ENCODE results near the gene STAG1. TPM values are rescaled to one million over a fixed set of nuclear protein-coding genes. Genes with fewer than 3 reads are reported as not detected.
A peak's percentile ranks its signal among the peaks of the same experiment; 100 is the strongest.
"Not testable (repeated sequence)": the region's sequence is repeated elsewhere in the genome, so short reads cannot be mapped to it uniquely, and the experiment has no call there.

STAG1 gene
- polyA plus RNA-seq, 3 donors from 2014 or later, result 11.8 to 22.6 (median 14.6) TPM

DNA sequence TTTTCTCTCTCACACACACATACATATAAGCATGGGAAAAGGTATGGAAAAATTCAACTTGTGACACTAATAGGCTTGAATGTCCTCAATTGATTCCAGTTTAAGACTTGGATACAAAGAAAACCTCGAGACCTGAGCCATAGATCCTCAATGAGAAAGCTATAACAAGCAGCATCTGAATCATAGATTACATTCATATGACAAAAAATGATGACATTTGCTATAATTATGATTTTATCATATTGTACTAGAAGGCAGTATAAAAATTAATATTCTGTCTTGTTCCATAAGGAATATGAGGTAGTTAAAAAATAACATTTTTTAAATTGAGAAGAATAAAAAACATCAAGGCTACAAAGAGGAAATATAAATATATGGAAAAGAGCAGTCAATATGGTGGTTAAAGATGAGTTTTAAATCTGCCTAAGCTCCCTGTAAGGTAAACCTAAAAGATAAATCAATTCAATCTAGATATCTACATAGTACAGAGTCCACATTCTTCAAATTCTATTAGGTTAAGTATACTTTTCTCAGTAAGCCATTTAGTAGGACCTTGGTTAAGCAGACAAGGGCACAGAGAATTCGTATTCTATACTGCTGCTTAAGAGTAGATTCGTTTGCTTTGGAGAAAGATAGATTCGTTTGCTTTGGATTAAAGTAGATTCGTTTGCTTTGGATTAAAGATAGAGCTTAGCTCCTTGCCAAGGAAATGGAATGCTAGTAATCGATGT is 175.7 kb downstream of the STAG1 start:
- no peak overlapping the region for H3K27ac Mint-ChIP-seq
- no peak overlapping the region for H3K4me3 Mint-ChIP-seq
- H3K27me3 Mint-ChIP-seq (ENCODE audit: low read depth in 3 of 3), result peaks cover 0 to 3% (median 0%) of the 10 kb centered on the region in 3 donors
- H3K9me3 Mint-ChIP-seq, result peaks cover 0 to 2% (median 0%) of the 10 kb centered on the region in 6 donors
- no peak for DNase-seq
- H3K4me1 Mint-ChIP-seq, result peaks cover 9 to 10% of the 10 kb centered on the region in 2 donors
- peaks cover 0 to 6% (median 4%) of the 10 kb centered on the region in 3 donors for H3K36me3 Mint-ChIP-seq

DNA sequence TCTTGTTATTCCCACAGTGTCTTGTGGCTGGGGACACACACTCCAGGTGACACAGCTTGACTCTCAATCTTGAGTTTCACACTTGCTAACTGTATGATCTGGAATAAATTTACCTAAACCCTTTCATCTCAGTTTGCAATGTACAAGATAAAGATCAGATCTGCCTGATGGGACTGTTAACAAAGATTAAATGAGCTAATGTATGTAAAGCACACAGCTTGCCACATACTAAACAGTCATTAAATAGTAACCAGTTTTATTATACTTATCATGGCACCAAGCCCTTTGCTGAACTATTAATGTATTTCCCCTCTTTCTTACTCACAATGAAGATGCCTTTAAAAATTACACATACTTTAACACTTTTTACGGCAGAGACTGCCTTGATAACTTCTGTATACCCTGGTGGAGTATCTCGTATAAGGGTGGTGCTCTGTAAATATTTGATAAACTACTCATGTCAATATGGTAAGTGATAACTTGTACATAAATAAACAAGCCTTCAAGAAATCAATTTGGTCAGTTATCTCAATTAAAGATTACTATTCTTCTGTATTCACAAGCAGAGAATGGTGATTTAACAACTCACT is 184.5 kb downstream of the STAG1 start:
- no peak for DNase-seq
- Mint-ChIP-seq H3K4me1 (peaks cover 6 to 18% of the 10 kb centered on the region in 2 donors), H3K27ac (peak overlapping the region in 1 of 6 donors; percentile 60), H3K4me3 (no peak overlapping the region), H3K27me3 (ENCODE audit: low read depth in 3 of 3) (no peaks in the 10 kb centered on the region), H3K36me3 (peaks cover 6 to 22% (median 7%) of the 10 kb centered on the region in 3 donors), H3K9me3 (no peaks in the 10 kb centered on the region)

GRCh38 chr3:136564962-136565361 is 187.2 kb downstream of the STAG1 start:
- peaks cover 5 to 12% (median 7%) of the 10 kb centered on the region in 3 donors for H3K36me3 Mint-ChIP-seq
- not testable (repeated sequence) for H3K4me3 Mint-ChIP-seq; H3K27me3 Mint-ChIP-seq (ENCODE audit: low read depth in 3 of 3); H3K4me1 Mint-ChIP-seq; H3K27ac Mint-ChIP-seq; H3K9me3 Mint-ChIP-seq; DNase-seq

DNA sequence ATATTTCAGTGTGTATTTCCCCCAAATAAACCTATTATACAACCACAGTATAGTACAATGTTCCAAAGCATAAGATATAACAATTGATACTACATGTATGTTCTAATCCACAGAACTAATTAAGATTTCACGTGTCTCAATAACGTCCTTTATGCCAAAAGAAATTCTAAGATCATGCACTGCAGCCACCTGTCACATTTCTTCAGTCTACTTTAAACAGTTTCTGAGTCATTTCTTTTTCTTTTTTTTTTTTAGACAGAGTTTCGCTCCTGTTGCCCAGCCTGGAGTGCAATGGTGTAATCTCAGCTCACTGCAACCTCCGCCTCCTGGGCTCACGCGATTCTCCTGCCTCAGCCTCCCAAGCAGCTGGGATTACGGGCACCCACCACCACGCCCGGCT is 190.2 kb downstream of the STAG1 start:
- H3K4me1 Mint-ChIP-seq, result peaks cover 5 to 19% of the 10 kb centered on the region in 2 donors
- no peaks in the 10 kb centered on the region for H3K9me3 Mint-ChIP-seq
- H3K36me3 Mint-ChIP-seq, result peaks cover 0 to 12% (median 5%) of the 10 kb centered on the region in 3 donors
- H3K4me3 Mint-ChIP-seq, result no peak overlapping the region
- H3K27me3 Mint-ChIP-seq (ENCODE audit: low read depth in 3 of 3), result no peaks in the 10 kb centered on the region
- DNase-seq, result no peak
- H3K27ac Mint-ChIP-seq, result peak overlapping the region in 1 of 6 donors; percentile 47

DNA sequence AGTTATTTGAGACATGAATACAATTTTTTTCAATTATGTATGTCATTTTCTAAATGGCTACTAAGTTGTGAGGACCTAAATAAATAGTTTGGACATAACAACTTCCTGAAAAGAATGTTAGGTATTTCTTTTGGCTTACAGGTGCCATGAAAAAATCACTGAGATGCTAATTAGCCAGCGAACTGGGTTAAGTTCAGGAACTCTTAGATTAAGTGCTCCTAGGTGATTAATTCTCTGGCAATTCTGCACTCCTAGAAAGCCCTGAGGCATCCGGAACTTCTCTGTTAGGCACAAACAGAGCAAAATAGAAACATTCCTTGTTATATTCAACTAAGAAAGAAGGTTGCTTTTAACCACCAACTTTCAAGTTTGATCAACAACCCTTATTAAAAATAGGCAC is 192.3 kb downstream of the STAG1 start:
- H3K36me3 Mint-ChIP-seq, result peaks cover 0 to 5% (median 3%) of the 10 kb centered on the region in 3 donors
- H3K4me3 Mint-ChIP-seq, result no peak overlapping the region
- H3K9me3 Mint-ChIP-seq, result no peaks in the 10 kb centered on the region
- H3K27me3 Mint-ChIP-seq (ENCODE audit: low read depth in 3 of 3), result no peaks in the 10 kb centered on the region
- no peak overlapping the region for H3K27ac Mint-ChIP-seq
- DNase-seq, result no peak
- peaks cover 5 to 18% of the 10 kb centered on the region in 2 donors for H3K4me1 Mint-ChIP-seq

DNA sequence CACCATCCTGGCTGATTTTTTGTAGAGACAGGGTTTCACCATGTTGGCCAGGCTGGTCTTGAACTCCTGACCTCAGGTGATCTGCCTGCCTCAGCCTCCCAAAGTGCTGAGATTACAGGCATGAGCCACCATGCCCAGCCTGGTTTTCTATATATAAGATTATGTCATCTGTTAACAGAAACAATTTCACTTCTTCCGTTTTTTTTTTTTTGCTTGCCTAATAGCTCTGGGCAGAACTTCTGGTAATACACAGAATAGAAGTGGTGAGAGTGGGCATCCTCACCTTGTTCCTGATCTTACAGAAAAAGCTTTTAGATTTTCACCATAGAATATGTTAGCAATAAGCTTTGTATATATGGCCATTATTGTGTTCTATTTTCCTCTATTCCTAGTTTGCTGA is 202.7 kb downstream of the STAG1 start:
- not testable (repeated sequence) for H3K4me3 Mint-ChIP-seq

GRCh38 chr3:136547293-136547692 is 204.9 kb downstream of the STAG1 start:
- H3K4me1 Mint-ChIP-seq, result peaks cover 26 to 33% of the 10 kb centered on the region in 2 donors
- H3K9me3 Mint-ChIP-seq, result no peaks in the 10 kb centered on the region
- H3K36me3 Mint-ChIP-seq, result peaks cover 0 to 10% (median 5%) of the 10 kb centered on the region in 3 donors
- no peak overlapping the region for H3K4me3 Mint-ChIP-seq
- H3K27ac Mint-ChIP-seq, result peak overlapping the region; percentile 12 to 80 (median 30)
- peaks cover 0 to 13% (median 8%) of the 10 kb centered on the region in 3 donors for H3K27me3 Mint-ChIP-seq (ENCODE audit: low read depth in 3 of 3)
- DNase-seq, result no peak

More for the DNA sequence above, 202.7 kb downstream of the STAG1 start:
- peak overlapping the region in 1 of 6 donors; percentile 30 for H3K27ac Mint-ChIP-seq
- DNase-seq, H3K9me3 Mint-ChIP-seq, H3K36me3 Mint-ChIP-seq: not testable (repeated sequence)
- peaks cover 0 to 13% (median 8%) of the 10 kb centered on the region in 3 donors for H3K27me3 Mint-ChIP-seq (ENCODE audit: low read depth in 3 of 3)
- peaks cover 24 to 29% of the 10 kb centered on the region in 2 donors for H3K4me1 Mint-ChIP-seq

- Mint-ChIP-seq H3K27ac (peak overlapping the region in 4 of 6 donors; percentile 15 to 80 (median 30)), H3K9me3 (no peaks in the 10 kb centered on the region), H3K36me3 (peaks cover 0 to 10% (median 5%) of the 10 kb centered on the region in 3 donors), H3K4me1 (peaks cover 26 to 33% of the 10 kb centered on the region in 2 donors), H3K27me3 (ENCODE audit: low read depth in 3 of 3) (peaks cover 0 to 11% (median 8%) of the 10 kb centered on the region in 3 donors), H3K4me3 (no peak overlapping the region)
- peak; percentile 4 to 30 (median 21) for DNase-seq
These were observed 205.5 kb downstream of the STAG1 start for GRCh38 chr3:136546720-136547119.

DNA sequence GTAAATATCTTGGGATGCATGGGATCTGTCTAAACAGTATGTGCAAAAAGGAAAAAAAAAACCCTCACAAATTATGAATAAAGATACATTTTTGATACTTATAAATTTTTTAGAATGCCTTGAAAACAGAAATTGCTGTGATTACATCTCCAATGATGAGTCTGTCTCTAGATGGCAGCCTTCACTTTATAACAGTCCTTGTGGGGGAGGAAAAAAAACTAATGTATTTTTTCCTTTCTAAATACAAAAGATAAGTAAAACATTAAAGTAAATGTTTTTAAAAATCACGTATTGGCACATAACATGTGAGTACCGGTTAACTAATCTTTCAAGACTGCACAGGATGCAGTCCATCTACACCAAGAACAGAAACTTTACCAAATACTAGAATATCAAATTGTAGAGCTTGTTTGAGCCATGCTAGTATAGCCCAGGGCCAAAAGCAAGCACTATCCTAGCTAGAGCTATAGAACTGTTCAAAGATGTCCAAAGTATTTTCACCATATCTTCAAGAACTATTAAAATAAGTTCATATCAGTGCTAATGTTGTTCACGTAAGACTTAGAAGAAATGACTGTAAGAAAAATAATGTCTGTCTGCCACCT is 206.4 kb downstream of the STAG1 start:
- peaks cover 24 to 28% of the 10 kb centered on the region in 2 donors for H3K4me1 Mint-ChIP-seq
- DNase-seq, result peak in 1 of 3 donors; percentile 6
- H3K4me3 Mint-ChIP-seq, result no peak overlapping the region
- H3K36me3 Mint-ChIP-seq, result peaks cover 0 to 8% (median 1%) of the 10 kb centered on the region in 3 donors
- H3K9me3 Mint-ChIP-seq, result no peaks in the 10 kb centered on the region
- peaks cover 0 to 3% (median 0%) of the 10 kb centered on the region in 3 donors for H3K27me3 Mint-ChIP-seq (ENCODE audit: low read depth in 3 of 3)
- H3K27ac Mint-ChIP-seq, result peak overlapping the region in 4 of 6 donors; percentile 15 to 69 (median 55)

GRCh38 chr3:136544532-136544931 is 207.6 kb downstream of the STAG1 start:
- no peak overlapping the region for H3K4me3 Mint-ChIP-seq
- no peak overlapping the region for H3K27ac Mint-ChIP-seq
- no peak for DNase-seq
- no peaks in the 10 kb centered on the region for H3K27me3 Mint-ChIP-seq (ENCODE audit: low read depth in 3 of 3)
- no peaks in the 10 kb centered on the region for H3K9me3 Mint-ChIP-seq
- H3K4me1 Mint-ChIP-seq, result peaks cover 21 to 25% of the 10 kb centered on the region in 2 donors
- H3K36me3 Mint-ChIP-seq, result peaks cover 0 to 6% (median 0%) of the 10 kb centered on the region in 3 donors

DNA sequence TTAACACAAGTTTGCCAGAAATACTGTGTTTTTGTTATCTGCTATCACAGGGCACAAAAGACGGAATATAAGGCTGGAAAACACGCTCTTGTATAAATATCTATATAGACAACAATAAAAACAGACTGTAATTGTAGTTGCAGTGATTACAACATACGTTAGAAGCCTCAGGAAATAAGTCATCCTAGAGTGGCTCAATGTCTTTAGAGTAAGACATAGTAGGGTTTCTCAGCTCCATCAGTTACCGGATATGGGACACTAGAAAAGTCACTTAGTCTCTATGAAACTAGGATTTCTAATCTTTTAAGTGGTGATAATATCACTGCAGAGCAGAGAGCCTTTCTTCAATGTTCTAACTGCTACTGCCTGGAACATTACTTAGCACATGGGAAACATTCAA is 208.8 kb downstream of the STAG1 start:
- H3K4me1 Mint-ChIP-seq, result peaks cover 21 to 25% of the 10 kb centered on the region in 2 donors
- no peaks in the 10 kb centered on the region for H3K36me3 Mint-ChIP-seq
- no peaks in the 10 kb centered on the region for H3K27me3 Mint-ChIP-seq (ENCODE audit: low read depth in 3 of 3)
- H3K27ac Mint-ChIP-seq, result peak overlapping the region in 2 of 6 donors; percentile 25 to 28
- DNase-seq, result no peak
- H3K9me3 Mint-ChIP-seq, result no peaks in the 10 kb centered on the region
- H3K4me3 Mint-ChIP-seq, result no peak overlapping the region

GRCh38 chr3:136535906-136536305 is 216.3 kb downstream of the STAG1 start:
- no peaks in the 10 kb centered on the region for H3K27me3 Mint-ChIP-seq (ENCODE audit: low read depth in 3 of 3)
- no peak overlapping the region for H3K4me3 Mint-ChIP-seq
- H3K36me3 Mint-ChIP-seq, result peaks cover 6 to 17% (median 12%) of the 10 kb centered on the region in 3 donors

DNA sequence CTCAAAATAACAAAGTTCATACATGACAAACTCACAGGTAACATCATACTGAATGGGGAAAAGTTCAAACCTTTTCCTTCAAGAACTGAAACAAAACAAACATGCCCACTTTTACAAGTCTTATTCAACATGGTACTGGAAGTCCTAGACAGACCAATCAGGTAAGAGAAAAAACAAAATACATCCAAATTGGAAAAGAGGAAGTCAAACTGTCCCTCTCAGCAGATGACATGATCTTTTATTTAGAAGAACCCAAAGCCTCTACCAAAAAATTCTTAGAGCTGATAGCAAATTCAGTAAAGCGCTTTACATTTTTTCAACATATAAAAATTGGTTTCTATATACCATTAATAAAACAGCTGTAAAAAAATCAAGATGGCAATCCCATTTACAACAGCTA is 219.4 kb downstream of the STAG1 start:
- Mint-ChIP-seq H3K27ac (peak overlapping the region in 1 of 6 donors; percentile 9), H3K36me3 (peaks cover 6 to 33% (median 12%) of the 10 kb centered on the region in 3 donors), H3K4me1 (peaks cover 7 to 29% of the 10 kb centered on the region in 2 donors), H3K4me3 (no peak overlapping the region), H3K27me3 (ENCODE audit: low read depth in 3 of 3) (no peaks in the 10 kb centered on the region), H3K9me3 (peaks cover 3 to 13% (median 8%) of the 10 kb centered on the region in 6 donors)
- DNase-seq, result no peak

More at GRCh38 chr3:136535906-136536305, 216.3 kb downstream of the STAG1 start:
- Mint-ChIP-seq H3K27ac (peak overlapping the region in 1 of 6 donors; percentile 51), H3K9me3 (peaks cover 3 to 13% (median 8%) of the 10 kb centered on the region in 6 donors), H3K4me1 (peaks cover 3 to 4% of the 10 kb centered on the region in 2 donors)
- no peak for DNase-seq
